Kidney epithelial cell (primary cell): ENCODE data around the gene CDA. TPM values are rescaled to one million over a fixed set of nuclear protein-coding genes. Genes with fewer than 3 reads are reported as not detected.
A peak's percentile ranks its signal among the peaks of the same experiment; 100 is the strongest.

ENCODE experiments used
- DNase-seq: peaks from one replicate; pipeline ENCODE4 v3.0.0-alpha.2; 2010; ENCODE audit warnings: low read depth
- H3K27me3 ChIP-seq: 2 replicates; pipeline ENCODE4 v1.6.0; 2011; ENCODE audit warnings: low read length; ENCODE audit not compliant: control insufficient read depth, insufficient read depth
- H3K36me3 ChIP-seq: 2 replicates; pipeline ENCODE4 v1.5.1; 2011; ENCODE audit warnings: low read length; ENCODE audit not compliant: control insufficient read depth, insufficient read depth
- H3K4me3 ChIP-seq: 2 replicates; pipeline ENCODE4 v1.5.1; 2011; ENCODE audit warnings: low read depth, mild to moderate bottlenecking, control low read depth, low read length
- total RNA-seq: library from RNA; depleted of rRNA; stranded (reverse); fragments of >200 nt; gene quantifications from 2 replicates; pipeline ENCODE4 v1.2.3, GENCODE V29; 2015
- TF ChIP-seq, protein P1 (sequence below): IDR thresholded peaks from 2 replicates; pipeline ENCODE4 v1.5.1; 2011; ENCODE audit warnings: mild to moderate bottlenecking, moderate library complexity, low read length, control low read depth, inconsistent platforms; ENCODE audit not compliant: insufficient read depth, poor library complexity, severe bottlenecking

CDA gene
- total RNA-seq, 1 donor from 2014 or later = 3.1 TPM

DNA sequence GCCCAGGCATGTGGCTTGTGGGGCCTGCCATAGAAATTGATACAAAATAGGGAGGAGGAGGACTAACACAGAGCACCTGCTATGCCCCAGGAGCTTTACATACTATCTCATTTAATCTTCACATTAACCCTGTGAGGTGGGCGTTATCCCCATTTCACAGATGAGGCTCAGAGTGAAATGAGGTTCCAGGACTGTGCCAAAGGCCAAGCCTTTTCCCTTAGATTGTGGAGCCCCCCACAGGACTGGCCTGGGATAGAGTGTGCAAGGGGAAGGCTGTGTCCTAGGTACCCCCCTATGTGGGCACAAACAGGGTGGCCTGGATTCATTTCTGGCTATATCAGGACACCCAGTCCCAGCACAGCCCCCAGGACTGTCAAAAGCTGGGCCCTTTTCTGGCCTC, 74.5 kb downstream of the CDA start:
- TF ChIP-seq, protein P1, sequence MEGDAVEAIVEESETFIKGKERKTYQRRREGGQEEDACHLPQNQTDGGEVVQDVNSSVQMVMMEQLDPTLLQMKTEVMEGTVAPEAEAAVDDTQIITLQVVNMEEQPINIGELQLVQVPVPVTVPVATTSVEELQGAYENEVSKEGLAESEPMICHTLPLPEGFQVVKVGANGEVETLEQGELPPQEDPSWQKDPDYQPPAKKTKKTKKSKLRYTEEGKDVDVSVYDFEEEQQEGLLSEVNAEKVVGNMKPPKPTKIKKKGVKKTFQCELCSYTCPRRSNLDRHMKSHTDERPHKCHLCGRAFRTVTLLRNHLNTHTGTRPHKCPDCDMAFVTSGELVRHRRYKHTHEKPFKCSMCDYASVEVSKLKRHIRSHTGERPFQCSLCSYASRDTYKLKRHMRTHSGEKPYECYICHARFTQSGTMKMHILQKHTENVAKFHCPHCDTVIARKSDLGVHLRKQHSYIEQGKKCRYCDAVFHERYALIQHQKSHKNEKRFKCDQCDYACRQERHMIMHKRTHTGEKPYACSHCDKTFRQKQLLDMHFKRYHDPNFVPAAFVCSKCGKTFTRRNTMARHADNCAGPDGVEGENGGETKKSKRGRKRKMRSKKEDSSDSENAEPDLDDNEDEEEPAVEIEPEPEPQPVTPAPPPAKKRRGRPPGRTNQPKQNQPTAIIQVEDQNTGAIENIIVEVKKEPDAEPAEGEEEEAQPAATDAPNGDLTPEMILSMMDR = peak; percentile 13
- no peaks in the 10 kb centered on the region for H3K27me3 ChIP-seq
- no peaks in the 10 kb centered on the region for H3K36me3 ChIP-seq
- H3K4me3 ChIP-seq = no peak overlapping the region
- DNase-seq = no peak

DNA sequence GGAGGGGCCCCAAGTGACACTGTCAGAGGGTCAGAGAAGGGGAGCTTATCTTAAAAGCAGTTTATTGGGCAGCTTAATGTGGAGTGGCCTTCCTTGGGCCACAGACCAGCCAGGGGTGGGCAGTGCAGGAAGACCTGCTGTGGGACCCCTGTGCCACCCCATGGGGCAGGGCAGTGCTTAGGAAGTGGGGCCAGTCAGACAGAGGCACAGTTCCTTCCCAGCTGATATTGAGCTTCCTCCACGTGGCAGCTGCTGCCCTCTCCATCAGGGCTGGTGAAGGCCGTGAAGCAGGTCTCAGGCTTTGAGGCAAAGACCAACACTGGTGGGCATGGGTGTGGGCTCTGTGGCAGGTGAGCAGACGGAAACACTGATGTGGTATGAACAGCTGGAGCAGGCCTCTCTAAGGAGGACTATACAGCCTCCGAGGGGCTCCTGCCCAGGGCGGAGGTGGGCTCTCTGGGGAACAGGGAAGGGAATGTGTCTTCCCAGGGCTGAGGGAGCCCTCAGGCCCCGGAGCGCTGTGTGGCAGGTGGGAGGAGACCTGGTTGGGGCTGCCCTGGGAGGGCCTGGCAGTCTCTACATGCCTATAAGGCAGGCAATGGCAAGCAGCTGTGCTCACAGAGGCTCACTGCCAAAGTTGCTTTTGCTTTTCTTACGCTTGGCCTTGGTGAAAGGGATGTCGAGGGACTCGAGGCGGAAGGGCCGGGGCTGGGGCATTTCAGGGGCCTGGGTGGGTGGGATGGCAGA, 75.2 kb downstream of the CDA start:
- Histone ChIP-seq H3K27me3 (no peaks in the 10 kb centered on the region), H3K36me3 (no peaks in the 10 kb centered on the region), H3K4me3 (no peak overlapping the region)
- TF ChIP-seq, protein P1 = no peak
- no peak for DNase-seq

DNA sequence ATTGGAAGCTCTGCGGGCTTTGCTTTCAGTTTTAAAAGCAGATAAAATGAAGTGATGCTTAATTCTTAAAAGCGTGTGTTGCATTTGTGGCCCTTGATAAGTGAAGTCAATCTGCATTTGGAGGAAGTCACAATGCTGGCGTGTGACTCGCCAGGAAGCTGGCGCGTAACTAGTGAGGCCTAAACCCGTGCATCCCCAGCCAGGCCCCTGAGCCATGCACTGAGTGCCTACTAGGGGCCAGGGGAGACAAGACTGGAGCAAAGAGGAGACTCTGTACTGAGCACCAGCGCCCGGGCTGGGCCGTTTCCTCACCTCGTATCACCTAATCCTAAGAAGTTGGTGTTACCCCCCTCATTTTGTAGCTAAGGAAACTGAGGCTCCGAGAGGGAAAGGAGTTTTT, 76.8 kb downstream of the CDA start:
- Histone ChIP-seq H3K27me3 (no peaks in the 10 kb centered on the region), H3K4me3 (no peak overlapping the region), H3K36me3 (no peaks in the 10 kb centered on the region)
- TF ChIP-seq, protein P1 = no peak
- DNase-seq = no peak

DNA sequence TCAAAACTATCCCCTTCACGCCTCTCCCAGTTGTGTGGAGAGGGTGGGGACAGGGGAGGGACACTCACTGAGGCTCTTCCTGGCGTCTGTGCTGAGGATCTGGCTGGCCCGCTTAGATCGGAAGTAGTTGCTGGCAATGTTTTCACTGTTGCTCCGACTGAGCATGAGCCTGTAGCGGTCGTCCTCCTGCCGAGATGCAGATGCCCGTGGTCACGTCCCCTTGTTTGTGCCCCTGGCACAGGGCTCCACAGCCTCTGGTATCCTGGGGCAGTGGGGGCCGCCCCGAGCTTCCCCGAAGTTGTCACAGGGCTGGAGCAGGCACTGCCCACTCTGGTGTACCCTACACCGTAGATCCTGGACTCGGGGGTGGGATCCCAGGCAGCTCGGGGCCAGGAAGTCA, 77.2 kb downstream of the CDA start:
- H3K36me3 ChIP-seq = no peaks in the 10 kb centered on the region
- DNase-seq = no peak
- no peaks in the 10 kb centered on the region for H3K27me3 ChIP-seq
- no peak overlapping the region for H3K4me3 ChIP-seq
- TF ChIP-seq, protein P1 = no peak

DNA sequence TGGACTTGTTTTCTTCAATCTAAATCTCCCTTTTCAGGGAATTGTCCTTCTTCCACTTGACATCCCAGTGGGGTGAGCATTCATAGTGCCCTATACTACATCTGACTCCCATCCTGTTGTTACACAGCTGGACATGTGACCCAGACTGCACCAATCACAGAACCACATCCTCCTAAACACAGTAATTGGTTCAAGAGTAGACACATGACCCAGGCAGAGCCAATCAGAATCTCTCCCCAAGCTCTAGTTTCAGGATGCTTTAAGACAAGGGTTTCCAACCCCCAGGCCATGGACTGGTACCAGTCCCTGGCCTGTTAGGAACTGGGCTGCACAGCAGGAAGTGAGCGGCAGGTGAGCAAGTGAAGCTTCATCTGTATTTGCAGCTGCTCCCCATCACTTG, 77.9 kb downstream of the CDA start:
- H3K4me3 ChIP-seq = no peak overlapping the region
- no peak for DNase-seq
- TF ChIP-seq, protein P1 = no peak
- no peaks in the 10 kb centered on the region for H3K36me3 ChIP-seq
- no peaks in the 10 kb centered on the region for H3K27me3 ChIP-seq

Other genes starting within 250 kb of the CDA start
- 39.8 and 42.6 TPM in 2 replicates for gene CAMK2N1, start 102.9 kb upstream of the CDA start, total RNA-seq
- 43.0 and 46.5 TPM in 2 replicates for gene MUL1, start 80.9 kb upstream of the CDA start, total RNA-seq
- gene FAM43B, start 36.5 kb upstream of the CDA start, total RNA-seq = 0.13 and 0.34 TPM in 2 replicates
- 57.4 and 57.7 TPM in 2 replicates for gene PINK1, start 44.4 kb downstream of the CDA start, total RNA-seq
- gene DDOST, start 72.3 kb downstream of the CDA start, total RNA-seq = 327 and 347 TPM in 2 replicates
- 1.3 and 1.6 TPM in 2 replicates for gene KIF17, start 128.9 kb downstream of the CDA start, total RNA-seq
- gene SH2D5, start 143.6 kb downstream of the CDA start, total RNA-seq = 11.7 and 17.5 TPM in 2 replicates
- gene HP1BP3, start 198.2 kb downstream of the CDA start, total RNA-seq = 101 and 122 TPM in 2 replicates